B cell (primary cell): Measurements from ENCODE around the gene ECE2.

Experiments
- CTCF ChIP-seq: fragments of 200-600 bp; IDR thresholded peaks from one replicate; pipeline ENCODE4 v1.8.0; 2022; ENCODE audit warnings: antibody characterized with exemption, mild to moderate bottlenecking
- EZH2 ChIP-seq: IDR thresholded peaks from 2 replicates; pipeline ENCODE4 v1.6.1; 2012; ENCODE audit warnings: borderline replicate concordance, low read depth, mild to moderate bottlenecking, moderate library complexity, low read length; ENCODE audit not compliant: insufficient read depth, poor library complexity, severe bottlenecking

GRCh38 chr3:184230603-184231528 is 45.0 kb upstream of the ECE2 start:
- TF ChIP-seq CTCF: no peak
- TF ChIP-seq EZH2: no peak
